Endothelial cell (in vitro differentiated cells): ENCODE measurements around the gene MMAB. TPM values are rescaled to one million over a fixed set of nuclear protein-coding genes. Genes with fewer than 3 reads are reported as not detected.

Source experiments
- DNase-seq: peaks from one replicate; pipeline ENCODE4 v3.0.0; 2021; ENCODE audit warnings: low spot score
- H3K27ac Mint-ChIP-seq: one replicate; pipeline ENCODE4 v1.8.0; 2021; ENCODE audit warnings: mixed read lengths, inconsistent platforms; ENCODE audit not compliant: unreplicated experiment
- H3K27me3 Mint-ChIP-seq: one replicate; pipeline ENCODE4 v1.8.0; 2021; ENCODE audit warnings: mild to moderate bottlenecking, moderate library complexity, mixed read lengths, inconsistent platforms; ENCODE audit not compliant: unreplicated experiment
- H3K36me3 Mint-ChIP-seq: one replicate; pipeline ENCODE4 v1.8.0; 2021; ENCODE audit warnings: mild to moderate bottlenecking, low read depth, mixed read lengths, inconsistent platforms; ENCODE audit not compliant: unreplicated experiment
- H3K4me1 Mint-ChIP-seq: one replicate; pipeline ENCODE4 v1.8.0; 2021; ENCODE audit warnings: mild to moderate bottlenecking, mixed read lengths, inconsistent platforms; ENCODE audit not compliant: unreplicated experiment
- H3K4me3 Mint-ChIP-seq: one replicate; pipeline ENCODE4 v1.8.0; 2021; ENCODE audit warnings: mild to moderate bottlenecking, mixed read lengths, inconsistent platforms; ENCODE audit not compliant: unreplicated experiment
- H3K9me3 Mint-ChIP-seq: one replicate; pipeline ENCODE4 v1.8.0; 2021; ENCODE audit warnings: mixed read lengths, inconsistent platforms; ENCODE audit not compliant: unreplicated experiment
- CTCF ChIP-seq: fragments of 200-600 bp; sonication (generic); IDR thresholded peaks from one replicate; pipeline ENCODE4 v1.5.0; 2021; ENCODE audit warnings: antibody characterized with exemption; ENCODE audit not compliant: unreplicated experiment
- total RNA-seq: library from RNA; stranded (reverse); fragmentation: NEBNext Ultra II Directional; extraction: Animal tissue kit (Norgen Biotek cat#: 25700); gene quantifications from one replicate; pipeline ENCODE4 v1.2.1, GENCODE V29; 2021; ENCODE audit not compliant: unreplicated experiment

The MMAB gene
- total RNA-seq, 1 donor from 2014 or later = 41.6 TPM

GRCh38 chr12:109532721-109533486, 40.4 kb downstream of the MMAB start:
- Mint-ChIP-seq H3K36me3 (peaks cover 38% of the 10 kb centered on the region), H3K4me1 (no peaks in the 10 kb centered on the region), H3K27me3 (peaks cover 5% of the 10 kb centered on the region), H3K9me3 (no peaks in the 10 kb centered on the region), H3K27ac (no peak overlapping the region), H3K4me3 (no peak overlapping the region)
- TF ChIP-seq CTCF = no peak
- no peak for DNase-seq

- Mint-ChIP-seq H3K27ac (no peak overlapping the region), H3K36me3 (peaks cover 45% of the 10 kb centered on the region), H3K4me1 (no peaks in the 10 kb centered on the region), H3K4me3 (no peak overlapping the region), H3K27me3 (peaks cover 9% of the 10 kb centered on the region), H3K9me3 (no peaks in the 10 kb centered on the region)
- DNase-seq = no peak
- TF ChIP-seq CTCF = no peak
These were observed 41.9 kb downstream of the MMAB start for GRCh38 chr12:109531411-109531810.

GRCh38 chr12:109529691-109530640, 43.3 kb downstream of the MMAB start:
- Mint-ChIP-seq H3K4me3 (peak overlapping the region; percentile 32), H3K27ac (no peak overlapping the region), H3K9me3 (no peaks in the 10 kb centered on the region), H3K4me1 (no peaks in the 10 kb centered on the region), H3K27me3 (peaks cover 9% of the 10 kb centered on the region), H3K36me3 (peaks cover 46% of the 10 kb centered on the region)
- no peak for TF ChIP-seq CTCF
- DNase-seq = no peak

- Mint-ChIP-seq H3K27ac (no peak overlapping the region), H3K4me1 (no peaks in the 10 kb centered on the region), H3K27me3 (peaks cover 8% of the 10 kb centered on the region), H3K9me3 (no peaks in the 10 kb centered on the region), H3K36me3 (peaks cover 48% of the 10 kb centered on the region), H3K4me3 (no peak overlapping the region)
- DNase-seq = no peak
- TF ChIP-seq CTCF = no peak
These were observed 45.7 kb downstream of the MMAB start for GRCh38 chr12:109527489-109528123.
